Measurements from ENCODE around the gene PTPRT.

PTPRT gene

DNA sequence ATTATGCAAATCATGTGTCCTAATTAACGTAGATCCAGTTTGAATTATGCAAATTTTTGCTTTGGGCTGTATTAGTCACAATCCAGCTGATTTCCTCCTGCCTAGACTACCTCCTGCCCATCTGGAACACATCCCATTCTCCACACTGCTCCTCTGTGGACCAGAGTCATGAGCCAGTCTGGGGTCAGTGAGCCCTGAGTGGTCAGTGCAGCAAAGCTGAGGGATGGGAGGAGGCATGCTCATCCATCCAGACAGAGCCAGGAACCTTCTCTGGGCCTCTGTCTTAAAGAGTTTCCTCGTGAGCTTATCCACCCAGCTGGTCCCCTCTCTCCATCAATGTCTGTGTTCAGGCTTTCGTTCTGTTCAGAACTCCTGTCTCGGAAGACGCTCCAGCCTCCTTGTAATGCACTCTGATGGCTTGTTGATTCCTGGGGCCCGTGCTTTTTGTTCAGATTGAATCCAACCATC is 747.8 kb downstream of the PTPRT start:
- no peak for DNase-seq

DNA sequence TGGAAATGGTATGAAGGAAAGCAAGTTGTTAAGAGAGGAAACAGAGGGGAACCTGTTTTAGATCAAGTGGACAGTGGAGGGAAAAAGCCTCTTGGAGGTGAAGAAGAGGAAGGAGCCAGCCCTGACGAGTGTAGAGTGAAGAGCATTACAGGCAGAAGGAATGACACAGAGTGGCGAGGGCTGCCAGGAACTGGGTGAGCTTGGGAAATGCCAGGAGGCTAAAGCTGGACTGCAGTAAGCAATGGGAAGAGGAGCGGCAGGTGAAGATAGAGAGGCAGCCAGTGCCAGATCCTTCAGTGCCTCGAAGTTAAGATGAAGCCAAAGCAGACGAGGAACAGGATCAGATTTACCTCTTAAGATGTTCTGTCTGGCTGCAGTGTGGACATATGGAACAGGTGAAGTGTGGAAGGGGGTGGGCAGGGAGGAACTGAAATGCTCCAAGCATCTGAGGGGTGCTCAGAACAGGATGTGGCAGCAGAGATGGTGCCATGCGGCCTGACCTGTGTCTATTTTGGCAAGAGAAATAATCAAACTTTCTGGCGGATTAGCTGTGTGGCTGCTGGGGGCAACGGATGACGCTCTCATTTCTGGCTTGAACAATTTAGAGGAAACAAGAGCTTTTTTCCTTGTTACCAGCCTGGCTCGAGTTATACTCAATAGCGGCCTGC is 748.4 kb downstream of the PTPRT start:
- DNase-seq, result no peak

- no peak for DNase-seq
Measured at GRCh38 chr20:42435230-42435629, 754.5 kb downstream of the PTPRT start.

DNA sequence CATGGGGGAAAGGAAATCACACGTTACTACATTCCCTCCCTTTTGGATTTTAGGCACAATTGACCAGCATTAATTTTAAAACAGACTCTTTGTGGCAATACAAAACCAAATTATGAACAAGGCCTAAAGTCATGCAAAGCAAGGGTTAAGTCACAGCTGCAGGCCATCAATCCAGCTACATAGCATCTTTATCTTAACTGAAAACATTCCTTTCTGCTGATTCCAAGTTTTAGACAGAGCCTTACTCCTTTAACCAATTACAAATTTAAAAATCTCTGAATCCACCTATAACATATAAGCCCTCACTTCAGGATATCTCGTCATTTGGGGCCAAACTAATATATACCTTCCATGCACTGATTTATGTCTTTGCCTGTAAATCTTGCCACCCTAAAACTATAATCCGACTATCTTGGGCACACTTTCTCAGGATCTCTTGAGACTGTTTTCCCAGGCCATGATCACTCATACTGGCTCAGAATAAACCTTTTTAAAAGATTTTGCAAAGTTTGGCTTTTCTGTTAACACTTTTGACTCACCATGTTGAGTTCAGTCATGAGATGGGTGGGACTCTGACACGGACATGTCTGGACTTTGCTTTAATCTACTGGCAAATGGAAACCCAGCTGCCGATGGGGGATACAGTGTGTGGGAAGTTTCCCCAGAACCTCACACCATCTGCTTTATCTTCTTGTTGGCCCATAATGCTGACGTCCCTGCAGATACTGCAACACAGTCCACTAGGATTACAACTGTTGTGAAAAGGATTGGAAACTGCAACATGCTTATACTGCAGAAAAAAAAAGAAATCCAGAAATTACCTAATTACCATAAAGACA is 757.0 kb downstream of the PTPRT start:
- DNase-seq, result no peak

GRCh38 chr20:42430598-42430997 is 759.1 kb downstream of the PTPRT start:
- no peak for DNase-seq

DNA sequence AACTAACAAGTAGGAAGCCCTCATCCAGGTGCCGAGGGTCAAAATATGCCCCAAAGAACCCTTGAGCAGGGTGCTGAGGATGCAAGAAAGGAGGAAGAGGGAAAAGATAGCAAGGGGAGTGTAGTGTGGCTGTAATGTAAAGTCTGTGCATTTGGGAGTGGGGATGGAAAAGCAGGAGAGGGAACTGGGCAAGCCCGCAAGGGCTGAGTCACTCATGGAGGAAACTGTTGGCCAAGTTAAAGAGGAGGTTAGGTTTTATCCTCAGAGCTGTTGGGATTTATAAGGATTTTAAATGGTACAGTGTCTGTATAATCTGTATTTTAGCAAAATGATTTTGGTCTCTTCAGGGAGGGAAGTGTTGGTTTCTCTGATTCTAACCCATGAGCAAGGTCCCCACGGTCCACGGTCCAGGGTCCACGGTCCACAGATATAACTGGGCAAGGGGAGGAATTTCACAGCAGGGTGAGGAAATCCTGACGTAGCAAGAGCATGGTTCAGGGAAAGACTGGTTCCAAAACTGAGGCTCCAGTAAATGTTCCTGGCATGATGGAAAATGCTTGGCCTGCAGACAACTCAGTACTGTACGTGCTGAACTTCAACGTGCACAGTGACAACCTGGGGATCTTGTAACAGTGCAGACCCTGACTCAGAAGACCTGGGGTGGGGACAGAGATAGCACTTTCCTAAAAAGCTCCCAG is 759.8 kb downstream of the PTPRT start:
- no peak for DNase-seq

DNA sequence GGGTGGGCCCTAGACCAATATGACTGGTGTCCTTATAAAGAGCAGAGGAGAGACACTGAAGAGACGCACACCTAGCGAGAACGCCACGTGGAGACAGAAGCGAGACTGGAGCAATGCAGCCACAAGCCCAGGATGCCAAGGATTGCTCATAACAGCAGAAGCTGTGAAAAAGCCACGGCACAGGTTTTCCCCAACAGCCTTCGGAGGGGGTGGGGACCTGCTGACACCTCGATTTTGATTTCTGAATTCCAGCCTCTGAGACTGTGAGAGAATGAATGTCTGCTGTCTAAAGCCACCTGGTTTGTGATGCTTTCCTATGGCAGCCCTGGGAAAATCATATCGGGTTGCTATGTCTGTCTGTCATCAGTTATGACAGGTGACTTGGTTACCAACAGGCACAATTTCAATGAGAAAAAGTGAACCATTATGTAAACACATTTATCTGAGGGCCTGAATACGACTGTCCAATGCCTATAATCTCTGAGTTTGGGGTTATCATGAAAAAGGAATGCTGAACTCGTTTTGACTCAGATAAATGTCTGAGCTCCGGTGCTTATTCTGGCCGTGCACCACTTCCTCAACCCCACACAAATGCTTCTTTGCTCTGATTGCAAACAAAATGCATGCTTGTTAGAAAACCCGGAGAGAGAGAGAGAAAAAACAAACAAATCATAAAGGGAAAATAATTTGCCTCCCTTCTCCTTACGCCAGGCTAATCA is 769.7 kb downstream of the PTPRT start:
- DNase-seq, result no peak

DNA sequence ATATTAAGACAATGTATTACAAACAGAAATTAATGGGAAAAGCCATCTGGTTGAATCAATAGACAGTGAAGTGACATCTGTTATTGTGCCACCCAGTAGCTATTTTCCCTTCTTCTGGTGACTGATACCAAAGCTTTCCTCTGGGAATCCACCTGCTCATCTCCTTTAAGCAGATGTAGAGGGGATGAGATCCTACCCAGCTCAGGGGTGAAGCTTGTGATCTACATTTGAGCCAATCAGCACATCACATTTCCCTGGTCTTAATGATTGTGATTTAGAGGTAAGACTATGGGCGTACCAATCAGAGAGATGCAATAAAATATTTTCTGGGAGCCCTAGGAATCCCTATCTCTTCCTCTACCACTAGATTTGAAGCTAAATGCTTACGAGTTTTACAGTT is 782.9 kb downstream of the PTPRT start:
- DNase-seq, result no peak

GRCh38 chr20:42402455-42402854 is 787.3 kb downstream of the PTPRT start:
- DNase-seq, result no peak

DNA sequence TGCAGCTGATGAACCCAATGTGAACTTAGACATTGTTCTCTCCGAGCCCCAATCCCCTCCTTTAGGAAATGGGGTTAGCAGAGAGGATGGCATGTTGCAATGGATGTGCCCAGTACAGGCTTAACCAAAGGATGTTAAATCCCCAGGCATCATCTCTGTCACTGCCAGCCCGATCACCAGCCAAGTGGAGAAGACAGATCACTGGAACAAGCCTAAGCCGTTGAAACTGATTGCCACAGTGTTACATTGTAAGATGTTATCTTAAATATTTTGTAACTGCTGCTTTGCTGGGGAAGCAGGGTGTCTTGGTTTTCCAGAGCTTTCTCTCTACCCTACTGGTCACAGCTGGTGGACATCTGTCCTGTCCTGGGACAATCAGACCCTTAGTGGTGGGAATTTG is 788.1 kb downstream of the PTPRT start:
- no peak for DNase-seq

DNA sequence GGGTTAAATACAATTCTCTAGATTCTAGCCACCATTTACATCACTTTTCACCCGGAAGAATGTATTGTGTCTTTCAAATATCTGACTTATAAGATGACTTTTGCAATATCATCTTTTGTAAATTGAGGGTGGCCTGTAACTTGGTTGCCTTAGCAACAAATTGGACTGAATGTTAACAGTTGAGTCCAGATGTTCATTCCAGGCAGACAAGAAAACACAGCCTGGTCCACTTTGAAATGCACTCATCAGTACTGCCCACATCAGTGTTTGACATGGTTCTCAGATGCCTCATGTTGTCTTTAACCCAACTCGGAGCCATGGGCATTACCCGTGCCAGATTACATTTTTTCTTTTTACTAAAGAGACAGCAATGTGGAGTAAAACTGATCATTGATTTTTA is 789.9 kb downstream of the PTPRT start:
- no peak for DNase-seq

GRCh38 chr20:42392442-42392841 is 797.3 kb downstream of the PTPRT start:
- DNase-seq, result no peak

DNA sequence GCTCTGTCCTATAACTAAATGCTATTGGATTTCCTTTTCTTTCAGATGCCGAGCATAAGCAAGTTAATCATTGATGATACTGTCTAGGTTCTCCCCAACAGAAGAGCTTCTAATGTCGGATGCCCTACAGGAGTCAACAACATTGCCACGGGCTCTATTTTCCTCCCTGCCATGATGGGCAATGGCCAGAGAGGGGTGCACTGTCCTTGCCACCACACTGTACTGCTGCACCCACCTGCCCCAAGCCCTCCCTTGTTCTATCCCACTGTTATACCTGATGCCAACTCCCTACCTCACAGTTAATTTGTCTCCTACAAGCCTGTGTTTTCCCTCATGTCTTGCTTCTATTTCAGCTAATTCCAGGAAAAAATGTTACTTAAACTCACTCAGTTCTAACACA is 797.9 kb downstream of the PTPRT start:
- no peak for DNase-seq

DNA sequence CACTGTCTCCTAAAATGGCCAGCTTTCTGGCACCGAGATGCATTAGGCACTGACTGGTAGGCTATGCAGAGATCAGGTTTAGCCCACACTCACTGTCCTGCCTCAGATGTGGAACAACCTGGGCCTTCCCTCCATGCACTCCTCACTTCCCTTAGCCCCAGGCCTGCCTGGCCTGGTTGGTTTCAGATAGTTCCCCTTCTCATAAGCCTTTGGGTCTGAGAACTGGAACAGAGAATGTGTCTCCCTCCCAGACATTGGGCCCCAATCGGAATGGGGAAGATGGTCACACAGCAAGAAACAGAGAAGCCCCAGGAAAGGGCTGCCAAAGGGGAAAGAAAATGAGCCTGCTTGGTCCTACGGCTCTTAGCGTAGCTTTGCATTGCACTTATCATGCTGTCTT is 809.4 kb downstream of the PTPRT start:
- DNase-seq, result no peak

DNA sequence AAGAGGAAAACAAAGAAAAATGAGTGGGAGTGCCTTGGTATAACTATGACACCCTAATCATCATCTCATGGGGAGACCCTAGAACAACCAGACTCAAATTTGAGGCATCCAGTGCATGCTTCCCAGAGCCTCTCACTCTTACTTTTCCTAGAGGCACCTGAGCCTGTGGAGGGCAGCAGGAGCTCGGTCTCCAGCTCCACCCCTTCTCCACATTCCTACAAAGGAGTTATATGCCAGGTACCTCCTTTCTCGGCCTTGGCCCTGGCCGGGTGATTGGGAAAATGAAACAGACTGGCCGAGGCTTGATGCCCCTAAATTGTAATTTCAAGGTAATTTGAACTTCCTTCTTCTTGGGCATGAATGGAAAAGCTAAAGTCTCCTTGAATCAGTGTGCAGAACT is 810.3 kb downstream of the PTPRT start:
- DNase-seq, result no peak

DNA sequence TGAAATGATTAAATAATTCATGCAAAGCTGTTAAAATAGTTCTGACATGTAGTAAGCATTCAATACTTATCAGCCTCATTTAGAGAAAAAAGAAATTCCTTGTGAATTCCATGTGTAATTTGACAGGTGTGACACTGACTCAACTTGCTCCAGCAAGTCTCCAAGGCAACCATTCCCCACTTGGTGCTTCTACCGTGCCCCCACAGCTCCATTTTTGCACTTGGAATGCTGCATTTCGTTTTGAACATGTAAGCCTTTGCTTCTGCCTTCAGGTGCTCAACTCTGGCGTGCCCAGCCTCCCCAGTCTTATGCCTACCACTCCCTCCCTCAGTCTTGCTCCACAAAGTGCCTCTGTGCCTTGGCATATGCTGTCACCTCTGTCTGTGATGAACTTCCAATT is 810.9 kb downstream of the PTPRT start:
- DNase-seq, result no peak

- no peak for DNase-seq
Measured at GRCh38 chr20:42376131-42376530, 813.6 kb downstream of the PTPRT start.

DNA sequence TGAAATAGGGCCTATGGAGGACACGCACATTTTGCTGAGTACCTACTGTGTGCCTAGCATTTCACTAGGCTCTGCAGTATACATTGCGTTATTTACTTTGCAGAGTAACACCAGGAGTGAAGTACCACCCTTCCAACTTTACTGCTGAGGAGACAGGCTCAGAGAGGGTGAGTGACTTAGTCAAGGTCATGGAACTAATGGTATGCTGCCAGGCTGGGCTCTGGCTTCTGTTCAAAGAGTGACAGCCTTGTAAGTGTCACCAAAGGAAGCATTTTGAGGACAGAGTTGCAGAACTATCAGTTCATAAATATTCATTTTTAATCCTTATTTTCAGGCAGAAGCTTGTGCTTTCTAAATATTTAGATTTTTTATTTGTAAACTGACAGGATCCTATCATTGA is 816.7 kb downstream of the PTPRT start:
- DNase-seq, result no peak

DNA sequence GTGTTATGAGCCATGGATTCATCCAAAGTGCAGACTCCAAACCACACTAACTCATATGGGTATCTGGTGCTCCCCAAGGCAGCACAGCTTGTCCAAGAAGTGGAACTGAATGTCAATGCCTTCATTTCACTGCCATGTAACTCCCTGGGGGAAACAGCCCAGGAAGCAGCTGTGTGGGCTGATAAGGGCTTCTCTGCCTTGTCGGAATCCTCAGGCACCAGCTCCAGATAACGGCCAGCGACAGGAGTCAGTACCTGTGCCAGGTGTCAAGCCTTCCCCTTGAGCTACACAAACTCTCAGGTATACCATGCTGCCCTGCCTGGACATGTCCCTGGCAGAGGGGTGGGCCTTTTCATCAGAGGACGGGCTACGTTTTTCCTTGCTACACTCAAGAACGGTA is 819.6 kb downstream of the PTPRT start:
- DNase-seq, result no peak

- DNase-seq, result no peak
Measured at GRCh38 chr20:42368910-42369309, 820.8 kb downstream of the PTPRT start.

DNA sequence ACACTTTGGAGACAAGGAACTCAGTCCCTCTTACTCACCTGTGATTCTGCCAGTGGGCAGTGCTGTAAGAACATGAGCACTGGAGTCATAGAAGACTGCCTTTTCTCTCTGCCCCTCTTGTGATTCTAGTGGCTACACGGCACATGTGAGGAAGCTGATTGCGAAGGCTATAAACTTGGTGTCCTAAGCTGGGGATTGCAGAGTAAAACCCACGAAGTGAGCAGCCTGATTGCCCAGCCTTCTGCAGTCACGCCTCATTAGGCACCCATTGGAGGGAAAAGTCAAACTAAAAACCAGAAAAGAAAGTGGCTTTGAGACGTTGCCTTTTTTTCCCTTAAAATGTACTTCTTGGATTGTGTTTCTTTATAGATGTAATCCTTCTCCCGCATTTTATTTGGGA is 823.1 kb downstream of the PTPRT start:
- DNase-seq, result no peak

DNA sequence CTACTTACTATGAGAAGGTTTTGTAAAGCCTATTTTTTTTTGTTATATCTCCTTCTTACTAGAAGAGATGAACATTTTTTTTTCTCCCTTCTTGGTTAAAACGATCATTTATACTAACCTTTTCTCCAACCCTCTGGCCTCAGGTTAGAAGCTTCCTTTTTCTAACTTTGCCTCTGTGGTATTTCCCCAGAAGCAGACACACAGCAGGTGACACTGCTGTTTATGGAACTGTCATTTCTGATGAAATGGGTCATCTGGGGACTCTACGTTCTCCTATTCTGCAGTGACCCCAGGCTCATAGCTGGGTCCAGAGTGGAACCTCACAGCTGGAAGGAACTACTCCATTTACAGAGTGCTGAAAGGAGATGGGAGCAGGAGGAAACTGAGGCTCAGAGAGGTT is 825.3 kb downstream of the PTPRT start:
- DNase-seq, result no peak

DNA sequence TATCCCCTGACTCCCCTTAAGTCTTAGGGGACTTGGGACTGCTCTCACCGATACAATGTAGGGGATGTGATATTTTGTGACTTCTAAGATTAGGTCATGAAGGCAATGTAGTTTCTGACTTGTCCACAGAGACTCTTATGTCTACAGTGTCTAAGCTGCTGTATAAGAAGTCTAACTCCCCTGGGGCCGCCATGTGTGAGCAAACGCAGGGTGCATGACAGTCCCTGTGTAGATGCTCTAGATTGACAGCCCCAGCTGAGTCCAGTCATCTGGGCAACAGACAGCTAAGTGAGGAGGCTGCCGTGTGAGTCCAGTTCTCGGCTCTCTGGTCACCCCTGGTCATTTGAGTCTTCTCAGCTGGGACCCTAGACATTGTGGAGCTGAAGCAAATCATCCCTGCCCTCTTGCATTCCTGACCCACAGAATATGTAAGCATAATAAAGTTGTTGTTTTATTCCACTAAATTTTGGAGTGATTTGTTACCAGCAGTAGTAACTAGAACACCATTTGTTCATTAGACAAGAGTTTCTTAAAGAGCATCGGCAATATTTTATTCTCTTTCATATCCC is 828.2 kb downstream of the PTPRT start:
- no peak for DNase-seq
